ENCODE data around the gene ATAT1. TPM values are rescaled to one million over a fixed set of nuclear protein-coding genes. Genes with fewer than 3 reads are reported as not detected.

The ATAT1 gene
- total and polyA plus RNA-seq, 10 of the 15 experiments (the other 5 are each of a cell fraction or from before 2014, with no cell fraction given) = 1.1 to 14.2 (median 6.9) TPM

GRCh38 chr6:30690403-30691207 is 63.9 kb downstream of the ATAT1 start, which contains the start of gene NRM (continued):
- TF ChIP-seq ELK1 (IDR thresholded peaks at IDR 0.05; ENCODE audit: low read depth, low read length) (0 out of 2 replicates have a peak, but pooled peaks have one; percentile 34), SP1 (IDR thresholded peaks at IDR 0.05; ENCODE audit: low read depth, low read length) (no peak), NBN (IDR thresholded peaks at IDR 0.05) (0 out of 2 replicates have a peak, but pooled peaks have one; percentile 87), BCL3 (IDR thresholded peaks at IDR 0.05; ENCODE audit: borderline replicate concordance, insufficient read depth, low read depth, low read length, poor library complexity, severe bottlenecking) (peak; percentile 7), PKNOX1 (IDR thresholded peaks at IDR 0.05) (peak; percentile 56; the same call in 1 of the 2 replicates), FOXK2 (IDR thresholded peaks at IDR 0.05) (no peak), CREB1 (IDR thresholded peaks at IDR 0.05; ENCODE audit: low read depth) (no peak), RELB (IDR thresholded peaks at IDR 0.05; ENCODE audit: low read depth) (peak; percentile 93), GATAD2B (conservative IDR thresholded peaks at IDR 0.05; ENCODE audit: low read depth) (0 out of 2 replicates have a peak, but pooled peaks have one; percentile 35), NFYA (IDR thresholded peaks at IDR 0.05; ENCODE audit: borderline replicate concordance, low read depth, low read length) (no peak), CBX5 (IDR thresholded peaks at IDR 0.05; ENCODE audit: low read depth) (no peak), MLLT1 (IDR thresholded peaks at IDR 0.05) (peak; percentile 70; the same call in 1 of the 2 replicates), SPI1 (IDR thresholded peaks at IDR 0.05; ENCODE audit: borderline replicate concordance, insufficient read depth, low read depth, low read length) (peak; percentile 49; the same call in 1 of the 2 replicates), IKZF1 (conservative IDR thresholded peaks at IDR 0.05) (peak; percentile 91), RAD21 (IDR thresholded peaks at IDR 0.05; ENCODE audit: insufficient read depth, low read depth, low read length) (no peak), JUNB (IDR thresholded peaks at IDR 0.05) (no peak), PAX5 (IDR thresholded peaks at IDR 0.05; ENCODE audit: borderline replicate concordance, low read depth, low read length) (0 out of 2 replicates have a peak, but pooled peaks have one; percentile 16), CHD2 (IDR thresholded peaks at IDR 0.05; ENCODE audit: borderline replicate concordance, low read depth, low read length) (peak; percentile 17; the same call in 1 of the 2 replicates), ZSCAN29 (IDR thresholded peaks at IDR 0.05) (no peak), MEF2B (IDR thresholded peaks at IDR 0.05; ENCODE audit: partially characterized antibody, poor library complexity, severe bottlenecking) (peak; percentile 43), NR2F1 (conservative IDR thresholded peaks at IDR 0.05) (0 out of 2 replicates have a peak, but pooled peaks have one; percentile 27), POLR2AphosphoS5 (IDR thresholded peaks at IDR 0.05; ENCODE audit: low read length) (peak; percentile 47; the same call in 1 of the 2 replicates), SIN3A (IDR thresholded peaks at IDR 0.05; ENCODE audit: low read depth, low read length) (0 out of 2 replicates have a peak, but pooled peaks have one; percentile 7), RELA (IDR thresholded peaks at IDR 0.05; ENCODE audit: borderline replicate concordance, partially characterized antibody) (peak; percentile 20)

Measured in GM12878 (cell line).